NCI-H146 treated with DMSO at 0.1 percent for 48 hours (cell line): ENCODE results near the gene SOS2.
"Not testable (repeated sequence)": the region's sequence is repeated elsewhere in the genome, so short reads cannot be mapped to it uniquely, and the experiment has no call there.

ENCODE experiments used
- DNase-seq: peaks from one replicate; lab custom pipeline; 2025; ENCODE audit not compliant: unreplicated experiment; lab: John Stamatoyannopoulos, UW

The SOS2 gene

GRCh38 chr14:50086321-50086711 is 145.1 kb downstream of the SOS2 start:
- DNase-seq, result no peak

DNA sequence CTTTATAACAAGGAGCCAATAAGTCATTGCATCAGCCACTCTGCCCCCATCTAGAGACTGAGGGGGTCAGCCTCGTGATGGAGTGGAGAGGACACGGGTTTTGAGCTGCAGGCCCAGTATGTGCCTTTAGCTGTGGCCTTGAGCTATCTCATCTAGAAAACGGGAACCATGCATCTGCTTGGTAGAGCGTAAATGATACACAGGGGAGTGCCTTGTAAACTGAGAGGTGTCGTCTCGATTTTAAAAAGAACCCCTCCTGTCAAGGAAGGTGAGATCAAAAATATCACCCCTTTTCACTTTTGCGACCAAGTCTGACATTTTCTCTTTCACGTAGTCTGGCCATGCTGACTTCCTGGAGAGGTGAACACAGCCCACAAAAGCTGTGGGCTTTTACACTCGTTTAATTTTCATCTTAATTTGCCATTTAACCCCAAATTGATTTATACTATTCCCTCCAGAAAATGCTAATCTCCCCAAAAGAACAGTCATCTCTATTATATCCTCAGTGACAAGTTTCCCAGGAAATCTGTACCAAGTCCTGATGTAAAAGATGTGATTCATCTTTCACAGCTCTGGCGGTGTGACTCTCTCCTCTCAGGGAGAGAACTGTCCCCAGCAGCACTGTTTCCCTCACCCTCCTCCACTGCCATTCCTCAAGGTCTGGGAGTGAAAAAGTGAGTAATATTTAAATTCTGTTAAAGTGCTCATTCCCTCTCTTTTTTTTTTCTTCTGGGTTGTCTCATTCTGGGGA is 145.6 kb downstream of the SOS2 start:
- no peak for DNase-seq

DNA sequence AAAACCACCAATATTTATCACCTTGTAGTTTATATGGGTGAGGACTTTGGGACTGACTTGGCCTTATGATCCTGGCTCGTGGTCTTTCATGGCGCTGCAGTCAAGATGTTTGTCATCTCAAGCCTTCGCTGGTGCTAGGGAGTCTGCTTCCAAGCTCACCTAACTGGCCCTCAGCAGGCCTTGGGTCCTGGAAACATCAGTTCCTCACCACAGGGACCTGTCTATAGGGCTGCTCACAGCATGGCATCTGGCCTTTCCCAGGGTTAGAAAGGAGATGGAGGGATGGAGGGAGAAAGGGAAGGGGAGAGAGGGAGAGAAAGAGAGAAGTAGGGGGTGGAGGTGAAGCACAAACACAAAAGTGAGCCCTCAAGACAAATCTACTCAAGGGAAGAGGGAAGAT is 146.7 kb downstream of the SOS2 start:
- DNase-seq, result no peak

DNA sequence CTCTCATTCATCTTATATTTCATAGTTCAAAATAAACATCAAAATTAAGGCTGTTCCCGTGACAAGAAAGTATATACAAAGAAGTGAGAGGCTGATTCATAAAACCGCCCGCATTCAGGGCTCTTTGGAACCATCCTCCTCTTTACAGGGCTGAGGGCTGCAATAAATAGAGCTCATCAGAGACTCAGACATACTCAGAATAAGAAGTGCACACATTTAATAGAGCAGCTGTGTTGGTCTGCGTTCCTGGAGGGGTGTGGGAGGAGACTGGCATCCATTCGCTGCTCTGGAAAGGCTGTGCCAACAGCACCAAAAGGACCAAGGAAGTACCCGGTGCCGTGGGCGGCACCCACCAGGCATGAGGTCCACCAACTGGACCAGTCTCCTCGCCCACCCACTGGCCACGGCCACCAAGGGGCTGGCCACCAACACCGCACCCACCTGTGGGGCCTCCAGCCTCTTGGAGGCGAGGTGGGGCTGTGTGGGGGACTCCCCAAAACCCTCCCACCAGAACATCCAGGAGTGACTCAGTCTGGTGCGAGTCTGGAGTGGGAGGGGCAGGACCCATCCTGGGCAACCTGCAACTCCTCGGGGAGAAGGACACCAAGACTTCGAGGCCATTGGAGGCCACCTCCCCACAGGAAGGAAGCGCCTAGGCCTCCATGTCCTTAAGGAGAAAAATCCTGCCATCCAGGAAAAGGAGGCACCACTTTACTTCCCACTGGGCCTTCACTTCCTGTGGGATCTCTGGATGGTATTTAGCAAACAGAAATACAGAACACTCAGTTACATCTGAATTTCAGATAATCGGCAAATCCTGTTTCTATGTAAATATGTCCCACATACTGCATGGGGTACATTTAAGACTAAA is 147.7 kb downstream of the SOS2 start:
- DNase-seq, result no peak

DNA sequence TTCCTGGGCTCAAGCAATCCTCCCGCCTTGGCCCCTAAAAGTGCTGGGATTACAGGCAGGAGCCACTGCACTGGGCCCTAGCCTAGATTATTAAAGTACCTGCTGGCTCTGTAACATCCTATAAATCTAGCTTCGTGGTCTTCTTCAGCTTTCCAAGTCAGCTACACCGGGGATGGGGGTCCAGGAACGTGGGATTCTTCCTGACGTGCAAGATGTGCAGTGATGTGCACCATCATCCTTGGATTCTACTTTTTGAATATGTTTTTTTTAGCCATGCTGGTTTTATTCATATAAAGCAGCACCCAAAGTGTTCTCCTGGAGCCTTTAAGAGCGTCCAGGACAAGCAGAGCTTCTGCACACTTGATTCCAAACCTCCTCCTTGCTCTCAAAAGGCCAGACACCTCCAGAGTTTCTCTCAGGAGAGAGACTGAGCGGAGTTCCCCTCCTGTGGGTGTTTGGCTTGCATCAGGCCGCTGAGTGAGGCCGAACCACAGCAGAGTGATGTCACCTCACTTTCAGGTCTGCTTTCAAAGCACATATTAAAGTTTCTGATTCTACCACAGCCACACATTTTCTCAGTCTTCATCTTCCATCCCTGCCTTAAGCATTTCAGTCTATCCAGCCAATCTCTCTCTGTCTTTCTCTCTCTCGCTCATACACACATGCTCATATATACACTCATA is 148.5 kb downstream of the SOS2 start:
- no peak for DNase-seq

DNA sequence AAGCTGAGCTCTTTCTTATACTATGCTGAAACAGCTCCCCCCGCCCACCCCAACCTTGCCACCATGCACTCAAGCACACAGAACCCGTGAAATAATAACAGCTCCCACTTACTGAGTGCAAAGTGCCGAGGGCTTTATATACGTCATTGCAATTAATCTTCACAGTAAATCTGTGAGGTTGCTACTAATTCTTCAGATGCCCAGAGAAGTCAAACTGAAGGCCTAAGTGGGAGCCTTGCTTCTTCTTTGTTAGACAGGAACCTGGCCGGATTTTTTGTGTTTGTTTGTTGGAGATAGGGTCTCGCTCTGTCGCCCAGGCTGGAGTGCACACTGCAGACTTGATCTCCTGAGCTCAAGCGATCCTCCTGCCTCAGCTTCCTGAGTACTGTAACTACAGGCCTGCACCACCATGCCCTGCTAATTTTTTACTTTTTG is 149.1 kb downstream of the SOS2 start:
- no peak for DNase-seq

DNA sequence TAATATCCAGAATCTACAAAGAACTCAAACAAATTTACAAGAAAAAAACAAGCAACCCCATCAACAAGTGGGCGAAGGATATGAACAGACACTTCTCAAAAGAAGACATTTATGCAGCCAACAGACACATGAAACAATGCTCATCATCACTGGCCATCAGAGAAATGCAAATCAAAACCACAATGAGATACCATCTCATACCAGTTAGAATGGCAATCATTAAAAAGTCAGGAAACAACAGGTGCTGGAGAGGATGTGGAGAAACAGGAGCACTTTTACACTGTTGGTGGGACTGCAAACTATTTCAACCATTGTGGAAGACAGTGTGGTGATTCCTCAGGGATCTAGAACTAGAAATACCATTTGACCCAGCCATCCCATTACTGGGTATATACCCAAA is 152.3 kb downstream of the SOS2 start:
- not testable (repeated sequence) for DNase-seq

DNA sequence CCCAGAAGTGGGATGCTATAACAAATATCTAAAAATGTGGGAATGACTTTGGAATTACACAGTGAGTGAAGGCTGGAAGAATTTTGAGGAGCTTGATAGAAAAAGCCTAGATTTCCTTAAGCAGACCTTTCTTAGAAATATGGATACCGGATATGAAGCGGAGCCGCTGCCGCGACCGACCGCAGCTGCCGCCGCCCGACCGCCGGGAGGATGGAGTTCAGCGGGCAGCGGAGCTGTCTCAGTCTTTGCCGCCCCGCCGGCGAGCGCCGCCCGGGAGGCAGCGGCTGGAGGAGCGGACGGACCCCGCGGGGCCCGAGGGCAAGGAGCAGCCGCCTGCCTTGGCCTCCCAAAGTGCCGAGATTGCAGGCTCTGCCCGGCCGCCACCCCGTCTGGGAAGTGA is 157.7 kb downstream of the SOS2 start:
- not testable (repeated sequence) for DNase-seq

DNA sequence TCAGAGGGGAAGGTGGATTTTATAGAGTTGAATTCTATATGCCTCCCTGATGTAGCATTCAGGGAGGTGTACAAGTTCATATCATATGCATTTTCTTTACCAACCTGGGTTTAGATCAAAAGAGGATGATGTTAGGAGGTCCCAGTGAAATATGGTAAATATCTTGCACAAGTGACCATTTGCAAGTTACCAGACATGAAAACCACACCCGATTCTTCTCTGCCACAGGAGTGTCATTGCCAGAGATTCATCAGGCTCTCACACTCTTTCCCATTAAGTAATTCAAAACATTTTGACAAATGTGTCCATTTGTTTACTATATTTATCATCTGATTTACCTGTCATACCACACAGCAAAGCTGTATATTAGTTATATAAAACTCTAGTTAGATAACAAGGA is 159.0 kb downstream of the SOS2 start:
- no peak for DNase-seq

DNA sequence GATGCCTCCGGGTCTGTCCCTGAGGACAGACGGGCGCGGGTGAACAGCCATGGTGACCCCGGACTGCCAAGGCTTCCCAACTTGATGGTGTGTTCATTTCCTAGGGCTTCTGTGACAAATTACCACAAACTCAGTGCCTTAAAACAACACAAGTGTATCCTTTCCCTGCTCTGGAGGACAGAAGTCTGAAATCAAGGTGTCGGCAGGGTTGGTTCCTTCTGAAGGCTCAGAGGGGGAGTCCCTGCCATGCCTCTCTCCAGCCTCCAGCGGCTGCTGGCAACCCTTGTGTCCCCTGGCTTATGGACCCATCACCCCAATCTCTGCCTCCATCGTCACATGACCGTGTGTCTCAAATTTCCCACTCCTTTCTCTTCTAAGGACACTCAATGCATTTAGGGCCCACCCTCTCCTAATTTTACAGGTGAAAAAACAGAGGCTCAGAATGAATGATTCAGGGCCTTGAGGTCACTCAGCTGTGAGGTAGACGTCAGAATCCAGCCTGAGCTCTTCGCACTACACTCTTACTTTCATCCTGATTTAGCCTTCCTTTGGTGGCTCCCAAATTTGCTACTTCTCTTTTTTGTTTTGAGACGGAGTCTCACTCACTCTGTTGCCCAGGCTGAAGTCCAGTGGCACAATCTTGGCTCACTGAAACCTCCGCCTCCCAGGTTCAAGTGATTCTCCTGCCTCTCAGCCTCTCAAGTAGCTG is 160.4 kb downstream of the SOS2 start:
- DNase-seq, result no peak

GRCh38 chr14:50070230-50070629 is 161.1 kb downstream of the SOS2 start:
- no peak for DNase-seq

GRCh38 chr14:50069325-50069724 is 162.1 kb downstream of the SOS2 start:
- DNase-seq, result no peak

DNA sequence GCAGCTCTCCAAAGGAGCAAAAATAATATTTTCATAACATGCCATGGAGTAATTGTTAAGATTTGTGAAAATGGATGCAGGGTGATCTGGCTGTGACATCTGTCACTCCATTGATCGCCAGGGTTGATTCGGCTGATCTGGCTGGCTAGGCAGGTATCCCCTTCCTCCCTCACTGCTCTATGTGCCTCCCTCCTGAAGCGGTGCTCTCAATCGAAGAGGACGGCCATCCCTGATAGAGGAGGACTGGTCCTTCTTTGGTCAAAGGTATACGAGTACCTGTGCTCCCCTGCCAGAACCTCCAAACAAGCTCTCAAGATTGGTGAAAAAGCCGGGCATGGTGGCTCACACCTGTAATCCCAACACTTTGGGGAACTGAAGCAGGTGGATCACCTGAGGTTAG is 162.9 kb downstream of the SOS2 start:
- DNase-seq, result no peak

DNA sequence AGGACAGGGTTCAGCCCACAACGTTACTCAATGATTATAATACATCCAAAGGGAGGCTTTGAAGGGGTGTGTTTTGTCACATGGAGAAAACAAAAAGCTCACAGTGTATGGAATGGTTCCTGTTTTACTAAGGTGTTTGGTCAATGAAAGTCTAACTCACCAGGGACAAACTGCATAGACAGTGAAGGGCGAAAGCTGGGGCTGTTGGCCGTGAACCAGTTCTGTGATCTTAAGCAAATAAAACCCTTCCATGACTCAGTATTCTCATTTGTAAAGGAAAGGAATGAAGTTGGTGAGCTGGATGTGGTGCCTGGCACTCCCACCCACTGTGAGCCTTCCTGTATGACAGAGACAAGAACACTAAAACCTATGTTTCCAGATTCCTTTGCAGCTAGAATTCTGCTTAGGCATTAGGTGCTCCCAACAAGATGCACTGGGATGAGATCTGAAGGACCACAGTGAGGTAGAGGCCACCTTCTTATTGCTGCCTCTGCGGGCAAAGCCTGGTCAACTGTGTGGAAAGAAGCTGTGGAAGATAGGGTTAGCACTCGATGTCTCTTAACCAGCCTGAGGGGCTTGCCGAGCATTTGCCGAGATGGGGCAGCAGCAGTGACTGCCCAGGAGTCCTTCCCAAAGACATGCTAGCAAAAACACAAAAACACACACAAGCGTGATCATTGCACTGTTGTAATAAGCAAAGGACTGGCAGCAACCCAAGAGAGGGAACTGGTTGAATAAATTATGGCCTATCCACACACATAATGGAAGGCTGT is 163.5 kb downstream of the SOS2 start:
- no peak for DNase-seq
